Left ventricle myocardium inferior (tissue), 1 donor: ENCODE data around the gene STH. TPM values are rescaled to one million over a fixed set of nuclear protein-coding genes. Genes with fewer than 3 reads are reported as not detected.

Source experiments
- DNase-seq: peaks from one replicate; pipeline ENCODE4 v3.0.0-alpha.2; 2020
- H3K27ac ChIP-seq: fragments of 200-600 bp; replicated peaks from 2 replicates; pipeline ENCODE4 v1.8.0; 2021
- H3K27me3 ChIP-seq: fragments of 200-600 bp; 2 replicates; pipeline ENCODE4 v1.8.0; 2021; ENCODE audit warnings: low read depth
- H3K36me3 ChIP-seq: fragments of 200-600 bp; 2 replicates; pipeline ENCODE4 v1.8.0; 2021
- H3K4me1 ChIP-seq: fragments of 200-600 bp; 2 replicates; pipeline ENCODE4 v1.8.0; 2021
- H3K4me3 ChIP-seq: fragments of 200-600 bp; 2 replicates; pipeline ENCODE4 v1.8.0; 2021; ENCODE audit warnings: mild to moderate bottlenecking, moderate library complexity
- H3K9me3 ChIP-seq: fragments of 200-600 bp; replicated peaks from 2 replicates; pipeline ENCODE4 v1.8.0; 2021
- intact Hi-C: fragments of 100-400 bp; cut with micrococcal nuclease; formaldehyde crosslinking; loops from one replicate; pipeline ENCODE4 v1.11.0; 2022
- total RNA-seq: library from RNA; stranded (reverse); fragmentation: NEBNext Ultra II Directional; extraction: Animal tissue kit (Norgen Biotek cat#: 25700); gene quantifications from one replicate; pipeline ENCODE4 v1.2.1, GENCODE V29; 2021
- TF ChIP-seq, protein P1 (sequence below): fragments of 200-600 bp; IDR thresholded peaks from 2 replicates; pipeline ENCODE4 v1.8.0; 2021; ENCODE audit warnings: antibody characterized with exemption, mild to moderate bottlenecking, borderline replicate concordance
- donor health status: DM: no; HTN: yes; CAD: no; lungs with severe emphysema.

The STH gene
- total RNA-seq, 1 donor from 2014 or later, result not detected

DNA sequence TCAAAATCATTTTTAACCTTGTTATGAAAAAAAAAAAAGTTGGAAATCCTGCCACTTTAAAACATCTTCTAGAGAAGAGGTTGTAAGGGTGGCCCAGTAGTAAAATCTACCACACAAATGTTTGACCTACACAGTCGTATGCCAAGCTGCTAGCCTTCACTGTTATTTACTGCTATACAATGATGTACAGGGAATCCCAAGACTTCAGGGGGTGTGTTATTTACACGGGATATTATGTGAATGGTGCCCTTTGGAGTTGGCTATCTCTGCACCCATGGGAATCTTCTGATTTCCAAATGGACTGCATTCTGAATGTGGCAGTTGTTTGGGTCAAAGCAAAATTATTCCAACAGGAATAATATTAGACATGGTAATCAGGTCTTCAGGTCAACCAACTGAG, 45.9 kb downstream of the STH start:
- Histone ChIP-seq H3K4me3 (no peak overlapping the region), H3K27me3 (no peaks in the 10 kb centered on the region), H3K27ac (peak overlapping the region; percentile 47), H3K36me3 (peaks cover 50% of the 10 kb centered on the region), H3K4me1 (peaks cover 49% of the 10 kb centered on the region), H3K9me3 (no peaks in the 10 kb centered on the region)
- no peak for DNase-seq
- intact Hi-C loops, result loop anchor here (5.0 kb wide), 2 partner anchors 152 to 167 kb away; no protein-coding TSS in a partner anchor
- TF ChIP-seq, protein P1, sequence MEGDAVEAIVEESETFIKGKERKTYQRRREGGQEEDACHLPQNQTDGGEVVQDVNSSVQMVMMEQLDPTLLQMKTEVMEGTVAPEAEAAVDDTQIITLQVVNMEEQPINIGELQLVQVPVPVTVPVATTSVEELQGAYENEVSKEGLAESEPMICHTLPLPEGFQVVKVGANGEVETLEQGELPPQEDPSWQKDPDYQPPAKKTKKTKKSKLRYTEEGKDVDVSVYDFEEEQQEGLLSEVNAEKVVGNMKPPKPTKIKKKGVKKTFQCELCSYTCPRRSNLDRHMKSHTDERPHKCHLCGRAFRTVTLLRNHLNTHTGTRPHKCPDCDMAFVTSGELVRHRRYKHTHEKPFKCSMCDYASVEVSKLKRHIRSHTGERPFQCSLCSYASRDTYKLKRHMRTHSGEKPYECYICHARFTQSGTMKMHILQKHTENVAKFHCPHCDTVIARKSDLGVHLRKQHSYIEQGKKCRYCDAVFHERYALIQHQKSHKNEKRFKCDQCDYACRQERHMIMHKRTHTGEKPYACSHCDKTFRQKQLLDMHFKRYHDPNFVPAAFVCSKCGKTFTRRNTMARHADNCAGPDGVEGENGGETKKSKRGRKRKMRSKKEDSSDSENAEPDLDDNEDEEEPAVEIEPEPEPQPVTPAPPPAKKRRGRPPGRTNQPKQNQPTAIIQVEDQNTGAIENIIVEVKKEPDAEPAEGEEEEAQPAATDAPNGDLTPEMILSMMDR, result no peak

DNA sequence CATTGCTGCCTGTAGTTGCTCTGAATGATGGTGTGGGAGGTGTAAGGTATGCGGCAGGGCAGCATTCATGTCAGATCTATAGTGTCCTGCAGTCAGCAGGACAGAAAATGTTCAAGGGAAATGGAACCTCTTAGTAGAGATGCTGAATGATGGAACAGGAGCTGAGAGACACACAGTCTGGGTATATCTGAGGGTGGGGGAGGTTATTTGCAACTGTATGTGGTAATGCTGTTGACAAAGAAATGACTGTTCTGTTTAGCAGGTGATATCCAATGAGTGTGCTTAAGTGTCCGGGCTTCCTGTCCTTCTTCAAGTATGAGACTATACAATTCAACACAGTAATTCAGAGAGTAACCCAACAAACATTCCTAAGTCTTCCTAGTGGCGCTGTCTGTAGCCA, 46.6 kb downstream of the STH start:
- intact Hi-C loops, result no loop called here
- Histone ChIP-seq H3K36me3 (peaks cover 56% of the 10 kb centered on the region), H3K27ac (peak overlapping the region; percentile 9), H3K27me3 (no peaks in the 10 kb centered on the region), H3K9me3 (no peaks in the 10 kb centered on the region), H3K4me1 (peaks cover 46% of the 10 kb centered on the region), H3K4me3 (no peak overlapping the region)
- TF ChIP-seq, protein P1, result no peak
- no peak for DNase-seq

DNA sequence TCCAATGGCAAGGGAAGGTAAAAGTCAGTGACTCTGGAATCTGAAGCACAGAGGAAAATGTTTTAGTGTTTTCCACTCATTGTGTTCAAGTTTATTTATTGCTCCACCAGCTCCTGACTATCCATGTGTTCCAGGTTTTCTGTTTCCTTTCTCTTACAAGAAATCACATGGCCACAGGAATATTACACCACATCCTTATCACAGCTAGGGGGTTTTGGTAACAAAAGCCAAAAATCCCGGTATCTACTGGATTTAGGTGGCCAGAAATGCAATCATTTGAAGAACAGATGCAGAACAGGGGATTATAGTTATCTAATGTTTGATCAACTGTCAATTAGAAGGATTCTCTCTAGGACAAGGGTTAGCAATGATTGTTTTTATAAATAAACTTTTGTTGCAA, 47.9 kb downstream of the STH start:
- H3K36me3 ChIP-seq, result peaks cover 62% of the 10 kb centered on the region
- peaks cover 46% of the 10 kb centered on the region for H3K4me1 ChIP-seq
- peak overlapping the region; percentile 27 for H3K27ac ChIP-seq
- TF ChIP-seq, protein P1, result peak; percentile 11
- no peaks in the 10 kb centered on the region for H3K27me3 ChIP-seq
- DNase-seq, result no peak
- intact Hi-C loops, result no loop called here
- H3K4me3 ChIP-seq, result no peak overlapping the region
- H3K9me3 ChIP-seq, result no peaks in the 10 kb centered on the region

DNA sequence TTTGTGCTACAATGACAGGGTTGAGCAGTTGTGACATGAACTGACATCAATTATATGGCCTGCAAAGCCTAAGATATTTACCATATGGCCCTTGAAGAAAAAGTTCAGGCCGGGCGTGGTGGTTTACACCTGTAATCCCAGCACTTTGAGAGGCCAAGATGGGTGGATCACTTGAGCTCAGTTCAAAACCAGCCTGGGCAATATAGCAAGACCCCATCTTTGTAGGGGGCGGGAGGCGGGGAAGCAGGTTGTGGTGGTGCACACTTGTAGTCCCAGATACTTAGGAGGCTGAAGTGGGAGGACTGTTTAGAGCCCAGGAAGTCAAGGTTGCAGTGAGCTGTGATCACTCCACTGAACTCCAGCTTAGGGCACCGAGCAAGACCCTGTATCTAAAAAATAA, 48.3 kb downstream of the STH start:
- Histone ChIP-seq H3K36me3 (peaks cover 62% of the 10 kb centered on the region), H3K4me1 (peaks cover 46% of the 10 kb centered on the region), H3K27ac (peak overlapping the region; percentile 27), H3K9me3 (no peaks in the 10 kb centered on the region), H3K4me3 (no peak overlapping the region), H3K27me3 (no peaks in the 10 kb centered on the region)
- intact Hi-C loops, result no loop called here
- DNase-seq, result no peak
- TF ChIP-seq, protein P1, result no peak

DNA sequence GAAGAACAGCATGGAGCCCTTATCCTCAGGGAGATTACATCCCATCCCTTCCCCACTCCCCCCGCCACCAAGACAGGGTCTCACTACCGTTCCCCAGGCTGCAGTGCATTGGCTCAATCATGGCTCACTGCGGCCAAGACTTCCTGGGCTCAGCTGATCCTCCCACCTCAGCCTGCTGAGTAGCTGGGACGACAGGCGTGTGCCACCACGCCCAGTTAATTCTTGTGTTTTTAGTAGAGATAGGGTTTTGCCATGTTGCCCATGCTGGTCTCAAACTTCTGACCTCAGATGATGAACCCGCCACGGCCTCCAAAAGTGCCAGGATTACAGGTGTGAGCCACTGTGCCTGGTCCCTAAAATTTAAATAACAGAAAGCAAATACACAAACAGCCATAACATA, 48.8 kb downstream of the STH start:
- H3K27me3 ChIP-seq, result no peaks in the 10 kb centered on the region
- no peak overlapping the region for H3K27ac ChIP-seq
- TF ChIP-seq, protein P1, result no peak
- H3K4me3 ChIP-seq, result no peak overlapping the region
- DNase-seq, result no peak
- no peaks in the 10 kb centered on the region for H3K9me3 ChIP-seq
- intact Hi-C loops, result no loop called here
- peaks cover 59% of the 10 kb centered on the region for H3K36me3 ChIP-seq
- peaks cover 46% of the 10 kb centered on the region for H3K4me1 ChIP-seq

Other genes starting within 250 kb of the STH start
- gene CRHR1, start 214.9 kb upstream of the STH start, total RNA-seq, result not detected
- not detected for gene SPPL2C, start 154.4 kb upstream of the STH start, total RNA-seq
- 28.6 TPM for gene MAPT, start 104.7 kb upstream of the STH start, total RNA-seq
- 23.7 TPM for gene KANSL1, start 194.2 kb downstream of the STH start, total RNA-seq